Activated T-helper 9 cell treated with anti-CD3 and anti-CD28 coated beads, Interleukin-2, amount 50 U/mL, for 16 hours (primary cell): ENCODE results near the gene ISL2.

ENCODE experiments used
- DNase-seq: peaks from one replicate; pipeline ENCODE4 v3.0.0-alpha.2; 2020; ENCODE audit warnings: low read depth

ISL2 gene

GRCh38 chr15:76327191-76328105 is 9.1 kb upstream of the ISL2 start:
- DNase-seq, result no peak

GRCh38 chr15:76328106-76328696 is 8.4 kb upstream of the ISL2 start:
- no peak for DNase-seq

DNA sequence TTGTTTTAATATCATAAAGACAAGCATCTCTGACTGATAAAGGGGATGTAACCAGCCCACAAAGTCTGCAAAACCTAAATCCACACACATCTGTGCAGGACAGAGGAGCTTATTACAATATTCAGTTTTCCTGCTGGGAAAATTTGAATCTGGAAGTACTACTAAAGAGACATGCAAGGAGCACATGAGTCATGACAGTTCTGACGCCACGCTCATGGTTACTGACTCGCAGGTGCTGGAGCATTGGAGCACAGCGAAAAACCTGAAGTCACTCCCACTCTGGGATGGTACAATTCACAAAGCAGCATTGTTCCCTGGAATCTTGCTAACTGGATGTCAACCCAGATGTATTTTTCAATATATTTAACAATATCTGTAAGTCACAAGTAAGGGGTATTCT is 7.6 kb upstream of the ISL2 start:
- DNase-seq, result no peak

DNA sequence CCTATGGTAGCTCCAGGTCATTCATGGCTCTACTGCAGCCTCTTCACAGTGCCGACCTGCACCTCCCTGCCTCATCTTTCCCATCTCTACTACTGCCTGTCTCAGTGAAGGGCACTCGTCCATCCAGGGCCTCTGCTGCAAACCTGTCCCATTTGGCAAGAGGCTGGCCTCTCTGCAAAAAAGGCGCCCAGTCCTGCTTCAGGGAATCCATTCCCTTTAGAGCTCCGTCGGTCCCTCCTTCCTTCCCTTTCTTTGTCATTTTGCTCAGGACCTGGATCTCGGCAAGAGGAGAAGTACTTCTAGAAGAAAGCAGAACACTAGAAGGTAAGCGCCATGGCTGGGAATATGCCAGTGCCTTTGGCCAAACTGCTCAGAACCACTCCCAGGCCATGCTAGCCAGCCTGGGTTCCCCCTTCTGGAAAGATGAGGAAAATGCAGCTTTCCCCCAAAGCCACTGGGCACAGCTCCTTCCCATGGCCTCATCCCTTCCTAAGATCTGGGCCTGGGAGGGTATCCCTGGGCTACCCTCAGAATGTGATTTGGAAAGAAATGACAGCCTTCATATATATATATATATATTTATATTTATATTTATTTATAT is 6.4 kb upstream of the ISL2 start:
- DNase-seq, result no peak

GRCh38 chr15:76332796-76333195 is 3.8 kb upstream of the ISL2 start:
- DNase-seq, result no peak

DNA sequence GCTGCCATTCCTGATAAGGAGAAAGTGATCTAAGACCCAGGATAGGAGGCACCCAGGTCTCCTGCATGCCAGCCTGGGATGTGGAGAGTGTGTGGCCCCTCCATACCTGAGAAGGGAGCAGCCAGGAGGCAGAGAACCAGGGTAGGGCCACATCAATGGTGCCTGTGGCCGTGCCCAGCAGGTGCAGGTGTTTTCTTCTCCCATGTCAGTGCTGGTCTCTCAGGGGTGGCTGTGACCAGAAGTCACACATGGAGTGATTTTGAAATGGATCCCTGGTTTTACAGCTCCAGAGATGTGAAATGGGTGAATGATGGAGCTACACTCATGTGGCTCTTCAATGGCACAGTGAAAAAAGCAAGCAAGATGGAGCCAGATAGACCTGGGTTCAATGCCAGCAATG is 3.3 kb upstream of the ISL2 start:
- DNase-seq, result no peak

GRCh38 chr15:76333720-76334437 is 2.7 kb upstream of the ISL2 start:
- DNase-seq, result no peak

DNA sequence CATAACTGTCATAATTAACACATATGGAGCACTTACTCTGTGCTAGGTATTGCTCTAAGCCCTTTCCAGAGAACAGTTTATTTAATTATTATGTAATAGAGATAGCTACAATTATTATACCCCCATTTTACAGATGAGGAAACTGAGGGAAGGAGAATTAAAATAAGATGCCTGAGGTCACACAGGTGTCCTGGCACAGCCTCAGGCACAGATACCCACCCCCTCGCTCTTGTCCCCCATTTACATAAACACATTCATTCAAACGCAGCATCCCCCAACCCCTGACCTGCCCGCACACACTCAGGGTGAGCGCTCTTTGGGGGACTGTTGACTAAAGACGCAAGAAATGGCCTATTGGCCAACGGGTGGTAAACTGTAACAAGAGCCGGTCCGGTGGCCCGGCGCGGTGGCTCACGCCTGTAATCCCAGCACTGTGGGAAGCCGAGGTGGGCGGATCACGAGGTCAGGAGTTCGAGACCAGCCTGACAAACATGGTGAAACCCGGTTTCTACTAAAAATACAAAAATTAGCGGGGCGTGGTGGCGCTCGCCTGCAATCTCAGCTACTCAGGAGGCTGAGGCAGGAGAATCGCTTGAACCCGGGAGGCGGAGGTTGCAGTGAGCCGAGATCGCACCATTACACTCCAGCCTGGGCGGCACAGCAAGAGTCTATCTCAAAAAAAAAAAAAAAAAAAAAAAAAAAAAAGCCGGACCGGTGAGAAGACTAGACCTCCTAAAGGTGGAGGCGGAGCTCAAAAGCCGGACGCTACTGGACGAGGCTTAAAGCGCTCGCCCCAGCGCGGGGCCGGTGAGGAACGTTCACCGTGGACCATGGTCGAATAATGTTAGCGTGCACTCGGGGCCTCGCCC is 1.9 kb upstream of the ISL2 start:
- no peak for DNase-seq

DNA sequence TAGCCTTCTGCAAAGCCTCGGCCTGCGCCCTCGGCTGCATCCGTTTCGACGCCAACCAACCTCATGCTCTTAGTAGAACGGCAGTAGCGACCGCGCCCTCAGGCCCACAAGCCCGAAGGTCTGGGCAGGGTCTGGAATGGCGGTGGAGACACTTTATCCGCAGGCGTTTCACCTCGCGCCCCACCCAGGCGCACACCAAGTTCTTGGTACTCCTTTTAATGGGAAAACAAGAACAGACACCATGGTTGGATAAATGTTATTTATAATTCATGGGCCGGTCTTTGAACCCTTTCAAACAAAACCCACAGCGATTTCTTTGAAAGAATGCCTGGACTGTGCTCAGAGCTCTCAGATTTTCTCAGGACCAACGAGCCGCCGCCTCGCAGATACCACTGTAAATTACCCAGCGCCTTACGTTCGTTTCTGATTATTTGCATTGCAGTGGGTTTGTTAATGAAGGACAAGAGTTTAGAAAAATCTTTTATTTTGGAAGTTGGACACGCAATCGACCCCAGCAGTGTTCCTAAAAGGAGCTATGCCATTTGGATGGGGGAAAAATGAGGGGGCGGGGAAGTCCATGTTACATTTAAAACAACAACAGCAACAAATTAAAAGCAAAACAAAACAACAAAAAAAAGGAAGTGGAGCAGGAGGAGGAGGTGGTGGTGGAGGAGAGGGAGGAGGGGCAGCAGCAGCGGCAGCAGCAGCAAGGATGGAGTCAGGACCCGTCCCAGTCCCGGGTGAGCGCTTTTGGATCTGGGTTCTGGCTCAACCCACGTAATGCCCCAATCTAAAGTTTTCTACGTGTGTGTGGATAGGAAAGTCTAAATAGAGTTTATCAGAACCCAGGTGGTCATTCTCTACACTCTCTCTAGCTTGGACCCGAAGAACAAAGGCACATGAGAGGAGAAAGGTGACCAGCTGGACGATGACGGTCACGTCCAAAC is 993 bp upstream of the ISL2 start:
- no peak for DNase-seq

DNA sequence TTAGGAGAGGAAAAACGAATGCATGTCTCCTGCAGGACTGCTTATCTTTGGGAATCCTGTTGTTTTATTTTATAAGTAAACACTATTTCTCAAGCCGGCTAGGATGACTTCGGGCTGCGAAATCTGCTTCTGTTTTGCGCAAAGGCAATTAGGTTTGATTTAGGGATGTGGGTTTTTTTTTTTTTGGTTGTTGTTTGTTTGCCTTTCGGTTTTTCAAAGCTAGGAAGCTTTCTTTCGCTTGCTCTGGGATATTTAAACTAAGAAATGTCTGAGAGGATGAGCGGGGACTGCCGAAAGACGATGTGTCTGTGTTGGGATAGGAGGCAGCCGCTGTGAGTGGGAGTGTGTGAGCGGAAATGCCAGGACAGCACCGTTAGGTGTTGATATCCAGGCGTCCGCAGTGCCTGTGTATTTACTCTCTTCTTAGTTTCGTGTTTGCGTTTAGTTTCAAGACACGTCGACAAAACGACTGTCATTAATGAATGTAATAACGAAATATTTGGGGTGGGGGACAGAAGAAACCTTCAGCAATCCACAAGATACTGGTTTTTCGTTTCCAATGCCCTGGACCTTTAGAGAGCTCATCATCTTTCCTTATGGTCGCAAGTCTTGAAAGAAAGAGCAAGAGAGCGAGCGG is 604 bp downstream of the ISL2 start:
- no peak for DNase-seq

- no peak for DNase-seq
These were observed 1.3 kb downstream of the ISL2 start for GRCh38 chr15:76337696-76338485.

DNA sequence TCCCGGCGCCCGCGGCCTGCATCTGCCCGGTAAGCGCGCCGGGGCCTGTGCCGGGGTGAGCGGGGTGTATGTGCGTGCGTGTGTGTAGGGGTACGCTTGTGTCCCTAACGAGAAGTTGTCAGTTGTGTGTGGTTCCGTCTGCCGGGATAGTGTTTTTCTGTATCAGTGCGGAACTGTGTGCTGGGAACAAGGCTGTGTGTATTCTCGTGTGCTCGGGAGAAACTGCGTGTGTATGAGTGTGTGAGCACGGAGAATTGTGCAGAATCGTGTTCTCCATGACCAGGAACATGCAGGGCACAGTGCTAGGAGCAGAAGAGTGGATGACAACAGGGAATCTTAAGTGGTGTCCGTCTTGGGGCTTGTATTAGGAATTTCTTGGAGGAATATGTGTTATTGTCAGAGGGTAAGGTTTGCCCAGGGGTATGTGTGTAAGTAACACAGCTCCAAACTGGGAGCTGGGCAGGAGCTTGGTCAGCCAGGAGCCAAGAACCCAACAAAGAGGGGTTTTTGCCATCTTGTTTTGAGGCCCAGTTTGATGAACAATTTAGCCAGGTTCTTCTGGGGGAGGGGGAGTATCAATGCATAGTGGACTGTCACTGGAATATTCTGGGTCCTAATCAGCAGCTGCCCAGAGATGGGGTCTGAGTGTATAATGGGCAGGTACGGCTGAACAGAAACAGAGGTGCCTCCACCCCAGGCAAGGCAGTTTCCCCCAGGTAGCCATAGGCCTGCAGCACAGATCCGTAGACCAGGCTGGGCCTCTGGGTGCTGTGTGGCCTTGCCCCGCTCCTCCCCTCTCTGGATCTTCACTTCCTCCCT is 2.1 kb downstream of the ISL2 start:
- DNase-seq, result no peak

DNA sequence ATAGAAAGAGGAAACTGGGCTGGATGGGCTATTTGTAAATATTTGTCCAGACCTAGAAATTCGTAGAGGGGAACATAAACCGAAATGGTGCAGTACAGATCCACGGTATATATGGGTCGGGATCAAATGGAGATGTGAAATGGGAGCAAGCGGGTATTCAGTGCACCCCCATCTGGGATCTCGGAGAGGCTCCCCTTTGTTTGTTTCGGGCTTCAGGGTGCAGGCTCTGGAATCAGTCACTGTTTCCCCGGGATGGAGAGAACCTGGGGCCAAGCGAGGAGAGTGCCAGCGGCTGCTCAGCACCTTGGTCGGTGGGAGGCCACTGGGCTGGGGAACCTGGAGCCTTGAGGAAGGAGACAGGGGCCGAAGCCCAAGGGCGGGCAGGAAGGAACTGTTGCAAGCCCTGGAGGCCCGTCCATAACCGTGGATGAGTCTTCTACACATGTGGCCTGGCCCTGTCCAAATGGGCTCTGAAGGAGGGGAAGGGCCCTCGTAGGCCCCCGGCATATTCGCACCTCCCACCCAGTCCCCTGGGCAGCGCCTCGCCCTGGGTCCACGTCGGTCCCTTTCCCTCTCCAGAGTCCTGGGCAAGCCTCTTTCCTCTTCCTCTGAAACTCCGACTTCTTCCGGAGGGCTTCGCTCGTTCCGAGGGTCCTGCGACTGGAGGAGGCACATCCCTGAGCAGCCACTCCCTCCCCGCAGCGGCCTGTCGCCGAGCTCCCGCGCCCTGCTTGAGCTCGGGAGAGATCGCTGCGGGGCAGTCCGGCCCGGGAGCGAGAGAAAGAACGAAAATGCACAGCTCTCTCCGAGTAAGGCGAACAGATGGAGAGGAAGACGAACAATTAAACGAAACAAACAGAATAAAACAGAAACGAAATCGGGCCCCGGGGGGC is 3.0 kb downstream of the ISL2 start:
- DNase-seq, result no peak

- no peak for DNase-seq
These were observed 3.7 kb downstream of the ISL2 start for GRCh38 chr15:76340198-76340802.

DNA sequence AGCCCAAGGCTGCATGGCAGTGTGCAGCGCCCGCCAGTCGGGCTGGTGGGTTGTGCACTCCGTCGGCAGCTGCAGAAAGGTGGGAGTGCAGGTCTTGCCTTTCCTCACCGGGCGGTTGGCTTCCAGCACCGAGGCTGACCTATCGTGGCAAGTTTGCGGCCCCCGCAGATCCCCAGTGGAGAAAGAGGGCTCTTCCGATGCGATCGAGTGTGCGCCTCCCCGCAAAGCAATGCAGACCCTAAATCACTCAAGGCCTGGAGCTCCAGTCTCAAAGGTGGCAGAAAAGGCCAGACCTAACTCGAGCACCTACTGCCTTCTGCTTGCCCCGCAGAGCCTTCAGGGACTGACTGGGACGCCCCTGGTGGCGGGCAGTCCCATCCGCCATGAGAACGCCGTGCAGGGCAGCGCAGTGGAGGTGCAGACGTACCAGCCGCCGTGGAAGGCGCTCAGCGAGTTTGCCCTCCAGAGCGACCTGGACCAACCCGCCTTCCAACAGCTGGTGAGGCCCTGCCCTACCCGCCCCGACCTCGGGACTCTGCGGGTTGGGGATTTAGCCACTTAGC is 4.3 kb downstream of the ISL2 start:
- DNase-seq, result no peak

DNA sequence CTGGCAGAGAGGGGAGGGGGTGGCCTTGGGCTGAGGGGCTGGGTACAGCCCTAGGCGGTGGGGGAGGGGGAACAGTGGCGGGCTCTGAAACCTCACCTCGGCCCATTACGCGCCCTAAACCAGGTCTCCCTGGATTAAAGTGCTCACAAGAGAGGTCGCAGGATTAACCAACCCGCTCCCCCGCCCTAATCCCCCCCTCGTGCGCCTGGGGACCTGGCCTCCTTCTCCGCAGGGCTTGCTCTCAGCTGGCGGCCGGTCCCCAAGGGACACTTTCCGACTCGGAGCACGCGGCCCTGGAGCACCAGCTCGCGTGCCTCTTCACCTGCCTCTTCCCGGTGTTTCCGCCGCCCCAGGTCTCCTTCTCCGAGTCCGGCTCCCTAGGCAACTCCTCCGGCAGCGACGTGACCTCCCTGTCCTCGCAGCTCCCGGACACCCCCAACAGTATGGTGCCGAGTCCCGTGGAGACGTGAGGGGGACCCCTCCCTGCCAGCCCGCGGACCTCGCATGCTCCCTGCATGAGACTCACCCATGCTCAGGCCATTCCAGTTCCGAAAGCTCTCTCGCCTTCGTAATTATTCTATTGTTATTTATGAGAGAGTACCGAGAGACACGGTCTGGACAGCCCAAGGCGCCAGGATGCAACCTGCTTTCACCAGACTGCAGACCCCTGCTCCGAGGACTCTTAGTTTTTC is 4.9 kb downstream of the ISL2 start:
- DNase-seq, result no peak
